ENCODE results near the gene NCDN. TPM values are rescaled to one million over a fixed set of nuclear protein-coding genes. Genes with fewer than 3 reads are reported as not detected.

Gene NCDN
- total RNA-seq, 2 experiments from 2014 or later = 42.8 to 44.0 TPM

DNA sequence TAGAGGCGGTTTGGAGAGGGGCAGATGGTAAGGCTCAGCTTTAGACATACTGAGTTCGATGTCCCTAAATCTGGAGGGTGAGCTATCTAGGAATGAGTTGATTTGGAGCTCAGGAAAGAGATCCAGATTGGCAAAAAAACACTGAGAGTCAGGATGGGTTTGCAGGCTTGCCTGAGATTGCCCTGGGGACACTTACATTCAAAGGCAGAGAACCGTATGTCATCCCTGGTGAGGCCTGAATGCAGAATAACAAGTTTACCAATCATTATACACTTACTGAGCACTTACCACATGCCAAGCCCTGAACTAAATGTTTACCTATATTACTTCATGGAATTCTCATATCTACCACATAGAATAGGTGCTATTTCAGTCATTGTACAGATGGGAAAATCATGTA lies 43.0 kb downstream of the NCDN start:
- CTCF ChIA-PET = no interaction called here
- POLR2A ChIA-PET = no interaction called here

GRCh38 chr1:35603468-35603867 lies 45.9 kb downstream of the NCDN start:
- POLR2A ChIA-PET = no interaction called here
- CTCF ChIA-PET = no interaction called here

DNA sequence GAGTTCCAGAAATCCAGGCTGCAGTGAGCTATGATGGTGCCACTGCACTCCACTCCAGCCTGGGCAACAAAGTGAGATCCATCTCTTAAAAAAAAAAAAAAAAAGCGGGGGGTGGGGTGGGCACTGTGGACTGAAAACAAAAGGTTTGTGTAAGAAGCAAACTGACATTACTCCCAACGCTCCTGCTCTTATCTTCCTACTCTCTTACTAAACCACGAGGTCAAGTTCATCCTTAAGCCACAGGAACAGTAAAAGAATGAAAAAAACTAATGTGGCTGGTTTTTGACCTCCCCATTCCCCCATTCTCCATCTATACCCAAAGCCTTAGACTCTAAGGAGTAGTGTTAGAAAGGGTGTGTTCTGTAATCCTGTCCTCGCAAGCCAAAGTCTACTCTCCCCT lies 46.3 kb downstream of the NCDN start:
- POLR2A ChIA-PET = no interaction called here
- CTCF ChIA-PET = no interaction called here

GRCh38 chr1:35605071-35605866 lies 47.7 kb downstream of the NCDN start:
- CTCF ChIA-PET = no interaction called here
- POLR2A ChIA-PET = interaction anchor here (0.6 kb wide), 1 partner anchor 37 kb away, joined by 5 read pairs; no protein-coding TSS in a partner anchor

DNA sequence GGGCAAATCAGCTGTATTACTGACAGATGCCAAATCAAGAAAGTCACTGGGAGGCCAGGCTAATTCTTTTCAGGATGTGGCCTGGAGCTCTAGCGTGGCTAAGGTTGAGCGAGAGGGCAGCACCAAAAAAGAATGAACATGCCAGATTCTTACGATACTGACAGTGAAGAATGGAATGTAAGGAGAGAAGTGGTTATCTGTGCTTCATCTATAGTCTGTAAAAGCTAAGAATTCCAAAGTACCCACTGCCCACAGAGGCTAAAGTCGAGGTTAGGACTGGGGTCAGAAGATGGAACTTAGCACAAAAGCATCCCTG lies 48.2 kb downstream of the NCDN start:
- ChIA-PET CTCF (no interaction called here), POLR2A (no interaction called here)

DNA sequence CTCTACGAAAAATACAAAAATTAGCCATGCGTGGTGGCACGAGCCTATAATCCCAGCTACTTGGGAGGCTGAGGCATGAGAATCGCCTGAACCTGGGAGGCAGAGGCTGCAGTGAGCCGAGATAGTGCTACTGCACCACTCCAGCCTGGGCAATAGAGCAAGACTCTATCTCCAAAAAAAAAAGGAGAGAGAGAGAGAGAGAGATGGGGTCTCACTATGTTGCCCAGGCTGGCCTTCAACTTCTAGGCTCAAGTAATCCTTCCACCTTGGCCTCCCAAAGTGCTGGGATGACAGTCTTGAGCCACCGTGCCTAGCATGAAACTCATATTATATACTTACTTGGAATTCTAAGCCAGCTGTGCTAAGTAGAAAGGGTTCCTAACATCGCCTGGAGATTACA lies 54.1 kb downstream of the NCDN start:
- ChIA-PET CTCF (no interaction called here), POLR2A (no interaction called here)

DNA sequence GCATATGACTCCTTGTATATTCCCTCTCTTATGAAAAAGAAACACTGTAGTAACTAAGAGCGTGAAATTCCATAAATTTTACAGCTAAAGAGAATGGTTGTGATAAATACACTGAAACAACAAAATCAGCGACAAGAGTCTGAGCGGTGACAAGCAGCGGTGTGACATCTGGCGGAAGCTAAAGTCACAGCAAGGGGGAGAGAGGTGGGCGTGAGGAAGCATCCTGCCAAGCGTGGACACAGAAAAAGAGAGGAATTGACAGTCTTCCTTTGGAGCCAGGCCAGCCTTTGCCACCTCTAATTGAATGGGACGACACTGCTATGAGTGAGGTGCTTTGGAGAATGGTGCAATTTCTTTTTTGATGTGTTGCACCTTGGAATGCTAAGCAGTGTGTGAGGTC lies 57.8 kb downstream of the NCDN start:
- POLR2A ChIA-PET = no interaction called here

More for the DNA sequence above, 57.8 kb downstream of the NCDN start:
- CTCF ChIA-PET = no interaction called here

Other genes starting within 250 kb of the NCDN start
- gene KIAA0319L, start 396 bp upstream of the NCDN start, total RNA-seq = 10 to 100 TPM; 22.6 to 27.0 TPM
- gene TFAP2E, start 15.5 kb downstream of the NCDN start, total RNA-seq = 1 to 10 TPM in 1 of 2 experiments, under 1 TPM in 1; 0.86 to 1.2 TPM
- gene PSMB2, start 83.7 kb downstream of the NCDN start, total RNA-seq = 100 to 1,000 TPM; 123 to 131 TPM
- 10 to 100 TPM; 20.1 to 20.4 TPM for gene C1orf216, start 161.1 kb downstream of the NCDN start, total RNA-seq
- gene CLSPN, start 212.2 kb downstream of the NCDN start, total RNA-seq = 10 to 100 TPM; 86.3 to 87.5 TPM